ENCODE measurements around the gene HIPK2. TPM values are rescaled to one million over a fixed set of nuclear protein-coding genes. Genes with fewer than 3 reads are reported as not detected.

HIPK2 gene
- total RNA-seq, 4 donors from 2014 or later, result 16.6 to 60.2 (median 35.1) TPM

DNA sequence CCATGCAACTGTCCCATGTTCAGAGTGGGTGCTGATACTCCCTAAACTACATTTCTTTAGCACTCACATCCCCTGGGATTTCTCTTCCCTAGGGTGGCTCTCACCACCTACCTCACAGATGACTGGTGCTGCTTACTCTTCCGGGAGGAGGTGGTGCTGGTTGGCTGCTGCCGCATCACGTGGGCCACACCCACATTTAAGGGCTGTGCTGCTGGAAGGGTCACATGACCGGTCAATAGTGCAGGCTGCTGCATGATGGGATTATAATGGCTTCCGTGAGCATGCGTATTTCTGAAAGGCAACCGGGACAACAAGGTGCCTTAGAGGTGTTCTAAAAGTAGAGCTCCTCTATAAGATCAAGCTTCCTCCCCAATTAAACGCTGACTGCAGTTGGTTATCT, 177.5 kb downstream of the HIPK2 start:
- H3K4me1 ChIP-seq, result no peaks in the 10 kb centered on the region
- peaks cover 0 to 77% (median 0%) of the 10 kb centered on the region in 3 donors for H3K36me3 ChIP-seq
- DNase-seq, result no peak
- no peak overlapping the region for H3K4me3 ChIP-seq
- no peak overlapping the region for H3K27ac ChIP-seq
- no peaks in the 10 kb centered on the region for H3K9me3 ChIP-seq
- TF ChIP-seq POLR2A (IDR thresholded peaks at IDR 0.05), result no peak
- TF ChIP-seq, protein P1, sequence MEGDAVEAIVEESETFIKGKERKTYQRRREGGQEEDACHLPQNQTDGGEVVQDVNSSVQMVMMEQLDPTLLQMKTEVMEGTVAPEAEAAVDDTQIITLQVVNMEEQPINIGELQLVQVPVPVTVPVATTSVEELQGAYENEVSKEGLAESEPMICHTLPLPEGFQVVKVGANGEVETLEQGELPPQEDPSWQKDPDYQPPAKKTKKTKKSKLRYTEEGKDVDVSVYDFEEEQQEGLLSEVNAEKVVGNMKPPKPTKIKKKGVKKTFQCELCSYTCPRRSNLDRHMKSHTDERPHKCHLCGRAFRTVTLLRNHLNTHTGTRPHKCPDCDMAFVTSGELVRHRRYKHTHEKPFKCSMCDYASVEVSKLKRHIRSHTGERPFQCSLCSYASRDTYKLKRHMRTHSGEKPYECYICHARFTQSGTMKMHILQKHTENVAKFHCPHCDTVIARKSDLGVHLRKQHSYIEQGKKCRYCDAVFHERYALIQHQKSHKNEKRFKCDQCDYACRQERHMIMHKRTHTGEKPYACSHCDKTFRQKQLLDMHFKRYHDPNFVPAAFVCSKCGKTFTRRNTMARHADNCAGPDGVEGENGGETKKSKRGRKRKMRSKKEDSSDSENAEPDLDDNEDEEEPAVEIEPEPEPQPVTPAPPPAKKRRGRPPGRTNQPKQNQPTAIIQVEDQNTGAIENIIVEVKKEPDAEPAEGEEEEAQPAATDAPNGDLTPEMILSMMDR (IDR thresholded peaks at IDR 0.05), result no peak
- H3K27me3 ChIP-seq, result no peaks in the 10 kb centered on the region

DNA sequence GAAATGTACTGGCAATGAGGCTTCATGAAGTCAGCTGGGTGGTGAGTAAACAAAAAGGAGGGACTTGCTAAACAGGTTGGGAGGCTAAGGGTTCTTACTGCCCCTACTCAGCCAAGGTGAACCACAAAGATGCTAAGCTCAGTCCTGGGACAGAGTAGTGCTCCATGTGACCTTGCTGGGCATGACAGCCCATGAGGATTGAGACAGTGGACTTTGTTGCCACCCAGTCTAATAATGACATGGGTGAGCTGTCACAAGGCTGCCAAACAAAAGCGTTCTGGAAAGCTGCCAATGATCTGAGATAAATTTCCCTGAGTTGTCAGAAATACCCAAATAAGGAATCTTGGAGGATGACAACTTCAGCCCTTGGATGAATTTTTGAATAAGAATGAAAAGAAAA, 179.2 kb downstream of the HIPK2 start:
- Histone ChIP-seq H3K36me3 (peaks cover 0 to 85% (median 0%) of the 10 kb centered on the region in 3 donors), H3K27me3 (no peaks in the 10 kb centered on the region)
- TF ChIP-seq, protein P1 (IDR thresholded peaks at IDR 0.05), result no peak
- no peak for TF ChIP-seq POLR2A (IDR thresholded peaks at IDR 0.05)

DNA sequence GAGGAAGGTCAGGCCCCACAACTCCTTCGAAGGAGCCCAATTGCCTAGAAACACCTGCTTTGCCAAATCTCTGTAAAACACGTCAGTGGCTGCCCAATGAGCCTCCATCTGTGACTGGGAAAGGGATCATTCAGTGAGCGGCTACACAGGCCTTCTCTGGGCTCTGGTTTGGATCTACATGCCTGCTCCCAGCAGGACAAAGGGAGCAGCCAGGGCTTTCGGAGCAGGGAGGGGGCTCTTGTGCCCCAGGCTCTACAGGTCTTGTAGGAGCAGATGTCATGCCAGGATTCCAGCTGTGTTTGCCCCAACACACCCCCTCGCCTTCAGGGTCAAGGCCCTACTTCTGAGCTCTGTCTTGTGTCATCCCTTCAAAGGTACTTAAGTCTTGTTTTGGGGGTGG, 180.8 kb downstream of the HIPK2 start:
- no peak for DNase-seq
- Histone ChIP-seq H3K4me1 (no peaks in the 10 kb centered on the region), H3K36me3 (peaks cover 0 to 88% (median 0%) of the 10 kb centered on the region in 3 donors), H3K27ac (no peak overlapping the region), H3K9me3 (no peaks in the 10 kb centered on the region), H3K4me3 (no peak overlapping the region), H3K27me3 (no peaks in the 10 kb centered on the region)
- no peak for TF ChIP-seq POLR2A (IDR thresholded peaks at IDR 0.05)
- TF ChIP-seq, protein P1 (IDR thresholded peaks at IDR 0.05), result no peak

More for the DNA sequence above, 179.2 kb downstream of the HIPK2 start:
- Histone ChIP-seq H3K4me3 (no peak overlapping the region), H3K4me1 (no peaks in the 10 kb centered on the region), H3K27ac (no peak overlapping the region), H3K9me3 (no peaks in the 10 kb centered on the region)
- DNase-seq, result no peak

DNA sequence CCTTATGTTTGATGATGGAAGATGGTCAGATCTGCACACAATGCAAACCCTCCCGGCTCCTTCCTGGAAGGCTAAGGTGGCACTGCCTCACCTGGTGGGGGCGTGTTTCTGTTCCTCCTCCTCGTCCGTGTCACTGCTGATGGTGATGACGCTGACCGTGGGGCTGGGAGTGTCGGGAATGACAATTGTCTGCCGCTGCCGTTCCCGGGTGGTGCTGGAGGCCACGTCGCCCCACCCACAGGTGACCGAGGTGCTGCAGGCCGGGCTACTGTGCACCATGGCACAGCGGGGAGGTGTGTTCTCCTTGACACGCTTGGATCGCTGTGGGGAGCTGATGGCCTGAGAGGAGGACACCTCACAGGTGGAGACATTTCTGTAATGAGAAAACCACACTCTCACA, 181.2 kb downstream of the HIPK2 start:
- no peaks in the 10 kb centered on the region for H3K27me3 ChIP-seq

DNA sequence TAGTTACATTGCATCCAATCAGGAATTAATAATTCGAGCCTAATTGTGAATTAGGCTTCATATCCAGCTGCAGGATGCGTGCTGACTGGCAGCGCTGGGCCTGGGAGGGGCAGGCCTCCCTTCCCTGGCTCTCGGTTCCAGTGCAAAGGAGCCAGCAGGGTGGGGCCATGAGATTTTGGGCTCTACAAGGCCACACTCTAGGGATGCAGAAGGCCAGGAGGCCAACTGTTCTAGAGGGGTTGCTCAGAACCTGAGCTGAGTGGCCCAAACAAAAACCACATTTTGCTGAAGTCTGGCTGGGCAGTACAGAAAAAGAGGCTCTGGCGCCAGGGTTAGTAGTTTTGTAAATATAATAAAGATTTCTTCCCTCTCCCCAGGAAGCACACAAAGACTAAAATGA, 182.0 kb downstream of the HIPK2 start:
- no peaks in the 10 kb centered on the region for H3K27me3 ChIP-seq
- no peak for DNase-seq
- TF ChIP-seq POLR2A (IDR thresholded peaks at IDR 0.05), result no peak
- TF ChIP-seq, protein P1 (IDR thresholded peaks at IDR 0.05), result no peak
- H3K4me1 ChIP-seq, result no peaks in the 10 kb centered on the region
- no peak overlapping the region for H3K4me3 ChIP-seq
- H3K36me3 ChIP-seq, result peaks cover 0 to 99% (median 0%) of the 10 kb centered on the region in 3 donors
- no peaks in the 10 kb centered on the region for H3K9me3 ChIP-seq
- H3K27ac ChIP-seq, result no peak overlapping the region

More for the DNA sequence above, 181.2 kb downstream of the HIPK2 start:
- no peaks in the 10 kb centered on the region for H3K4me1 ChIP-seq
- no peak for DNase-seq
- peaks cover 0 to 92% (median 0%) of the 10 kb centered on the region in 3 donors for H3K36me3 ChIP-seq
- TF ChIP-seq, protein P1 (IDR thresholded peaks at IDR 0.05), result no peak
- TF ChIP-seq POLR2A (IDR thresholded peaks at IDR 0.05), result no peak
- no peak overlapping the region for H3K27ac ChIP-seq
- no peaks in the 10 kb centered on the region for H3K9me3 ChIP-seq
- H3K4me3 ChIP-seq, result no peak overlapping the region
